ENCODE results near the gene PARVA.

The PARVA gene

GRCh38 chr11:12537778-12538401 lies 160.5 kb downstream of the PARVA start:
- DNase-seq = no peak

GRCh38 chr11:12538889-12539421 lies 161.6 kb downstream of the PARVA start:
- DNase-seq = no peak

GRCh38 chr11:12539572-12539971 lies 162.2 kb downstream of the PARVA start:
- DNase-seq = no peak

- no peak for DNase-seq
These were observed 162.8 kb downstream of the PARVA start for GRCh38 chr11:12540075-12540680.

- no peak for DNase-seq
These were observed 163.7 kb downstream of the PARVA start for GRCh38 chr11:12540913-12541582.

- no peak for DNase-seq
These were observed 164.3 kb downstream of the PARVA start for GRCh38 chr11:12541583-12542151.

- DNase-seq = no peak
These were observed 165.0 kb downstream of the PARVA start for GRCh38 chr11:12542186-12542935.

- DNase-seq = no peak
These were observed 166.4 kb downstream of the PARVA start for GRCh38 chr11:12543596-12544415.

GRCh38 chr11:12544986-12545775 lies 167.8 kb downstream of the PARVA start:
- DNase-seq = no peak

- no peak for DNase-seq
These were observed 168.8 kb downstream of the PARVA start for GRCh38 chr11:12546122-12546521.

- no peak for DNase-seq
These were observed 169.3 kb downstream of the PARVA start for GRCh38 chr11:12546660-12547059.

GRCh38 chr11:12547953-12548650 lies 170.7 kb downstream of the PARVA start:
- DNase-seq = no peak

GRCh38 chr11:12552692-12553091 lies 175.3 kb downstream of the PARVA start:
- DNase-seq = no peak

GRCh38 chr11:12554122-12554521 lies 176.8 kb downstream of the PARVA start:
- no peak for DNase-seq

GRCh38 chr11:12556155-12556554 lies 178.8 kb downstream of the PARVA start:
- DNase-seq = no peak

GRCh38 chr11:12556788-12557384 lies 179.5 kb downstream of the PARVA start:
- DNase-seq = no peak

- no peak for DNase-seq
These were observed 181.6 kb downstream of the PARVA start for GRCh38 chr11:12559011-12559410.

- DNase-seq = no peak
These were observed 183.0 kb downstream of the PARVA start for GRCh38 chr11:12560362-12560761.

GRCh38 chr11:12560861-12561260 lies 183.5 kb downstream of the PARVA start:
- DNase-seq = no peak

GRCh38 chr11:12564012-12564411 lies 186.6 kb downstream of the PARVA start:
- DNase-seq = no peak

Measured in activated CD4-positive, alpha-beta T cell treated with anti-CD3 and anti-CD28 coated beads for 4 hours (primary cell).